Cardiac muscle cell (in vitro differentiated cells and primary cell): ENCODE measurements around the gene PDK4. TPM values are rescaled to one million over a fixed set of nuclear protein-coding genes. Genes with fewer than 3 reads are reported as not detected.

ENCODE experiments used
- DNase-seq, 2 donors: peaks; one replicate each; pipeline versions ENCODE4 v3.0.0 to v3.0.0-alpha.2; 2010 to 2017; ENCODE audit warnings: low read depth in 1 of 2, low spot score in 1 of 2
- H3K27ac ChIP-seq: fragments of 200-600 bp; sonication (generic); 2 replicates; pipeline ENCODE4 v1.5.1; 2016
- H3K27me3 ChIP-seq: fragments of 200-600 bp; sonication (generic); 2 replicates; pipeline ENCODE4 v1.6.0; 2016; ENCODE audit warnings: control low read depth
- H3K36me3 ChIP-seq: fragments of 200-600 bp; sonication (generic); 2 replicates; pipeline ENCODE4 v1.5.1; 2016; ENCODE audit warnings: control low read depth
- H3K4me1 ChIP-seq: fragments of 200-600 bp; sonication (generic); 2 replicates; pipeline ENCODE4 v1.8.1; 2017; ENCODE audit warnings: low read depth, mild to moderate bottlenecking, mixed run types
- H3K4me3 ChIP-seq: fragments of 200-600 bp; sonication (generic); 2 replicates; pipeline ENCODE4 v1.5.1; 2016; ENCODE audit warnings: mild to moderate bottlenecking
- H3K9me3 ChIP-seq: fragments of 200-600 bp; sonication (generic); 2 replicates; pipeline ENCODE4 v1.5.1; 2017; ENCODE audit warnings: low read depth, mild to moderate bottlenecking, control low read depth
- polyA plus RNA-seq: library from polyadenylated mRNA; unstranded; fragments of >200 nt; fragmentation: Nextera tagmentation; extraction: Ambion mirVana; gene quantifications from 2 replicates; pipeline ENCODE4 v1.2.1, GENCODE V29; 2016
- total RNA-seq: library from RNA; depleted of rRNA; stranded (reverse); fragments of >200 nt; gene quantifications from 2 replicates; pipeline ENCODE4 v1.2.3, GENCODE V29; 2016
- TF ChIP-seq, protein P1 (sequence below): IDR thresholded peaks from 2 replicates; pipeline ENCODE4 v1.5.1; 2012; ENCODE audit warnings: low read depth, mild to moderate bottlenecking, low read length

The PDK4 gene
- 0.88 and 2.6 TPM in 2 replicates for total RNA-seq
- 0.32 and 0.37 TPM in 2 replicates for polyA plus RNA-seq

GRCh38 chr7:95596198-95597063 lies at the start of gene PDK4:
Gene PDK4 (minus strand): TSS chr7:95596516. CDS start chr7:95596293, 223 bp downstream.
- DNase-seq, result peak; percentile 69 to 93
- Histone ChIP-seq H3K4me1 (no peaks in the 10 kb centered on the region), H3K9me3 (no peaks in the 10 kb centered on the region), H3K27me3 (peaks cover 91% of the 10 kb centered on the region), H3K27ac (no peak within 1 kb of the TSS), H3K36me3 (no peaks in the 10 kb centered on the region), H3K4me3 (peak within 1 kb of the TSS; percentile 69)
- TF ChIP-seq, protein P1, sequence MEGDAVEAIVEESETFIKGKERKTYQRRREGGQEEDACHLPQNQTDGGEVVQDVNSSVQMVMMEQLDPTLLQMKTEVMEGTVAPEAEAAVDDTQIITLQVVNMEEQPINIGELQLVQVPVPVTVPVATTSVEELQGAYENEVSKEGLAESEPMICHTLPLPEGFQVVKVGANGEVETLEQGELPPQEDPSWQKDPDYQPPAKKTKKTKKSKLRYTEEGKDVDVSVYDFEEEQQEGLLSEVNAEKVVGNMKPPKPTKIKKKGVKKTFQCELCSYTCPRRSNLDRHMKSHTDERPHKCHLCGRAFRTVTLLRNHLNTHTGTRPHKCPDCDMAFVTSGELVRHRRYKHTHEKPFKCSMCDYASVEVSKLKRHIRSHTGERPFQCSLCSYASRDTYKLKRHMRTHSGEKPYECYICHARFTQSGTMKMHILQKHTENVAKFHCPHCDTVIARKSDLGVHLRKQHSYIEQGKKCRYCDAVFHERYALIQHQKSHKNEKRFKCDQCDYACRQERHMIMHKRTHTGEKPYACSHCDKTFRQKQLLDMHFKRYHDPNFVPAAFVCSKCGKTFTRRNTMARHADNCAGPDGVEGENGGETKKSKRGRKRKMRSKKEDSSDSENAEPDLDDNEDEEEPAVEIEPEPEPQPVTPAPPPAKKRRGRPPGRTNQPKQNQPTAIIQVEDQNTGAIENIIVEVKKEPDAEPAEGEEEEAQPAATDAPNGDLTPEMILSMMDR, result no peak

GRCh38 chr7:95642173-95642572 lies 45.9 kb upstream of the PDK4 start:
- Histone ChIP-seq H3K9me3 (no peaks in the 10 kb centered on the region), H3K4me1 (no peaks in the 10 kb centered on the region), H3K27me3 (peaks cover 4% of the 10 kb centered on the region), H3K36me3 (no peaks in the 10 kb centered on the region), H3K4me3 (no peak overlapping the region), H3K27ac (no peak overlapping the region)
- DNase-seq, result no peak
- TF ChIP-seq, protein P1, result no peak

DNA sequence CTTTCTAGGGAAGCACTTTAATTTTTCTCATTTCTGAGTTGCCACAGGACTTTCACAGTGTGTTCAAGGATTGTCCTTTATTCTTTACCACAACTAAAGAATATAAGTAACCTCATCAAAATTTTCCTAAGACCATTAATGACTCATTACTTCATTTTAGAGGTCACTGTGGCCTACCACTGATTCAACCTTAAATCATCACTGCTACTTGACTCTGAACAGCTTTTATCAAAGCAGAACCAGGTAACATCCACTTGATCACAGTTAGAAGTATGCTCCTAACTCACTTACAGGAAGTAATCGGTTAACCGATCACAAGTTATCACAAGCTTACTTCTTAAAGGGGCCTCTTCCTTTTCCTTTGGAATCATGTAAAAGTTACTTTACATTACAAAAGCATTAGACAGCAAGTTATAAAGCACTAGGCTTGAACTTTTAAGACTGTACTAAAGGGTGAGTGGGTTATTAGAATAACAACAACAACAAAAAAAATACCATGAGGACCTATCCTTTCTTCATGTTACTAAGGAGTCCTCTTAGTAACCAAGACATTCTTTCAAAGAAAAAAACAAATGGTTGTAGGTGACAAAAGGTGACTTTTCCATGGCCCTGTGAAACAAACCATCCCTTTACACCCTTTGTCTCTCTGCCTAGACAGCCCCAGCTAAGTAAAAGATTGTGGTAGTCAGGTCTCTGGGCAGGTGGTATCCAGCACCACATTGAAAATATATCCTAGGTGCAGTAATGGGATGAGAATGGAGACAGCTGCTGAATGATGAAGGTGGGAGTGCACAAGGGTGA lies 40.0 kb upstream of the PDK4 start:
- H3K36me3 ChIP-seq, result no peaks in the 10 kb centered on the region
- no peaks in the 10 kb centered on the region for H3K9me3 ChIP-seq
- H3K27ac ChIP-seq, result no peak overlapping the region
- H3K27me3 ChIP-seq, result no peaks in the 10 kb centered on the region
- H3K4me1 ChIP-seq, result no peaks in the 10 kb centered on the region
- DNase-seq, result no peak
- no peak overlapping the region for H3K4me3 ChIP-seq
- TF ChIP-seq, protein P1, result no peak

DNA sequence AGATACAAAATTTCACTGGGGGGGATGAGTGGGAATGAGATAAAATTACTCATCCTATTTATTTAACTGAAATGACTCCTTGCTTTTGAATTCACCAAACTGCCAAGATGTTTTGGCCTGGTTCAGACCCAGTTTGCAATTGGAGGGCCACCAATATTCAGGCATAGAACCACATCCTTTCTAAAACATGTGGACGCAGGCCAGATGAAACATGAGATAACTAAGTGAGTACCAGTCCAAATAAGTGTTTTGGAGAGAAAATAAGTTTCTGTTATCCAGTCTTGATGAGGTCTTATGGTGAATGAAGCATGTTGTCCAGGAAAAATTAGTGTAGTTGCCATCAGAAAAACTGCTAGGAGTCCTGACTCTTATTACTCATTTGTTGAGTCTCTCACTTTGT lies 36.3 kb upstream of the PDK4 start:
- Histone ChIP-seq H3K4me3 (no peak overlapping the region), H3K36me3 (no peaks in the 10 kb centered on the region), H3K27me3 (no peaks in the 10 kb centered on the region), H3K9me3 (no peaks in the 10 kb centered on the region), H3K4me1 (no peaks in the 10 kb centered on the region), H3K27ac (no peak overlapping the region)
- TF ChIP-seq, protein P1, result no peak
- DNase-seq, result peak in 1 of 2 donors; percentile 49

GRCh38 chr7:95631527-95631926 lies 35.2 kb upstream of the PDK4 start:
- TF ChIP-seq, protein P1, result no peak
- no peaks in the 10 kb centered on the region for H3K36me3 ChIP-seq
- no peak overlapping the region for H3K4me3 ChIP-seq
- H3K4me1 ChIP-seq, result no peaks in the 10 kb centered on the region
- DNase-seq, result no peak
- no peak overlapping the region for H3K27ac ChIP-seq
- H3K9me3 ChIP-seq, result no peaks in the 10 kb centered on the region
- H3K27me3 ChIP-seq, result no peaks in the 10 kb centered on the region
